Left lung (tissue), 10 donors: ENCODE data around the gene RCAN3. TPM values are rescaled to one million over a fixed set of nuclear protein-coding genes. Genes with fewer than 3 reads are reported as not detected.

Experiments used
- ATAC-seq: fragments of 200-7000 bp; cut with Tn5 transposase; one replicate; pipeline ENCODE4 v1.9.1; 2020; ENCODE audit warnings: moderate library complexity
- DNase-seq, 4 donors: peaks; one replicate each; pipeline ENCODE4 v3.0.0-alpha.2; 2013 to 2020
- H3K27ac ChIP-seq, 2 donors: fragments of 200-600 bp; sonication (generic) in 1 of 2; one replicate each; pipeline versions ENCODE4 v1.5.0 to v1.8.0; 2020 to 2021
- H3K27me3 ChIP-seq, 2 donors: fragments of 200-600 bp; sonication (generic) in 1 of 2; one replicate each; pipeline versions ENCODE4 v1.5.0 to v1.8.0; 2020 to 2021
- H3K36me3 ChIP-seq, 2 donors: fragments of 200-600 bp; sonication (generic) in 1 of 2; one replicate each; pipeline versions ENCODE4 v1.5.0 to v1.8.0; 2020 to 2021
- H3K4me1 ChIP-seq, 2 donors: fragments of 200-600 bp; one replicate each; pipeline ENCODE4 v1.8.0; 2021
- H3K4me3 ChIP-seq, 2 donors: fragments of 200-600 bp; sonication (generic) in 1 of 2; one replicate each; pipeline versions ENCODE4 v1.5.0 to v1.8.0; 2020 to 2021; ENCODE audit warnings: mild to moderate bottlenecking in 1 of 2
- H3K9me3 ChIP-seq, 2 donors: fragments of 200-600 bp; sonication (generic) in 1 of 2; one replicate each; pipeline versions ENCODE4 v1.5.0 to v1.8.0; 2020 to 2021
- intact Hi-C, 2 donors: fragments of 100-400 bp; cut with DNase I; formaldehyde crosslinking; loops; one replicate each; pipeline versions ENCODE4 v1.11.2 to v1.14.2; 2022
- polyA plus RNA-seq, 6 donors: library from polyadenylated mRNA; unstranded; fragments of 120-200 nt; gene quantifications; one replicate each; pipeline ENCODE4 v1.2.1, GENCODE V29; 2013; ENCODE audit not compliant: insufficient read length in 6 of 6
- total RNA-seq, 2 donors: library from RNA; stranded (reverse); fragmentation: NEBNext Ultra II Directional; extraction: Animal tissue kit (Norgen Biotek cat#: 25700); gene quantifications; one replicate each; pipeline ENCODE4 v1.2.1, GENCODE V29; 2021
- TF ChIP-seq, protein P1 (sequence below), 2 donors: fragments of 200-600 bp; sonication (generic) in 1 of 2; IDR thresholded peaks; one replicate each; pipeline versions ENCODE4 v1.5.0 to v1.8.0; 2021; ENCODE audit warnings: antibody characterized with exemption in 2 of 2
- donor health status: DM: no; HTN: yes; CAD: no.
- donor health status: DM: no; HTN: no; CAD: no.

Gene RCAN3
- total and polyA plus RNA-seq, 8 donors, result 8.1 to 15.1 (median 10.9) TPM

GRCh38 chr1:24556414-24556795 is 53.8 kb downstream of the RCAN3 start:
- TF ChIP-seq, protein P1, sequence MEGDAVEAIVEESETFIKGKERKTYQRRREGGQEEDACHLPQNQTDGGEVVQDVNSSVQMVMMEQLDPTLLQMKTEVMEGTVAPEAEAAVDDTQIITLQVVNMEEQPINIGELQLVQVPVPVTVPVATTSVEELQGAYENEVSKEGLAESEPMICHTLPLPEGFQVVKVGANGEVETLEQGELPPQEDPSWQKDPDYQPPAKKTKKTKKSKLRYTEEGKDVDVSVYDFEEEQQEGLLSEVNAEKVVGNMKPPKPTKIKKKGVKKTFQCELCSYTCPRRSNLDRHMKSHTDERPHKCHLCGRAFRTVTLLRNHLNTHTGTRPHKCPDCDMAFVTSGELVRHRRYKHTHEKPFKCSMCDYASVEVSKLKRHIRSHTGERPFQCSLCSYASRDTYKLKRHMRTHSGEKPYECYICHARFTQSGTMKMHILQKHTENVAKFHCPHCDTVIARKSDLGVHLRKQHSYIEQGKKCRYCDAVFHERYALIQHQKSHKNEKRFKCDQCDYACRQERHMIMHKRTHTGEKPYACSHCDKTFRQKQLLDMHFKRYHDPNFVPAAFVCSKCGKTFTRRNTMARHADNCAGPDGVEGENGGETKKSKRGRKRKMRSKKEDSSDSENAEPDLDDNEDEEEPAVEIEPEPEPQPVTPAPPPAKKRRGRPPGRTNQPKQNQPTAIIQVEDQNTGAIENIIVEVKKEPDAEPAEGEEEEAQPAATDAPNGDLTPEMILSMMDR (IDR thresholded peaks at IDR 0.05), result no peak
- Histone ChIP-seq H3K36me3 (no peaks in the 10 kb centered on the region), H3K4me1 (peaks cover 5 to 27% of the 10 kb centered on the region in 2 donors), H3K27me3 (peaks cover 11 to 53% of the 10 kb centered on the region in 2 donors), H3K4me3 (peak overlapping the region; percentile 21 to 30), H3K27ac (no peak overlapping the region), H3K9me3 (no peaks in the 10 kb centered on the region)
- ATAC-seq (no peak), DNase-seq (no peak)
- intact Hi-C loops, result no loop called here

DNA sequence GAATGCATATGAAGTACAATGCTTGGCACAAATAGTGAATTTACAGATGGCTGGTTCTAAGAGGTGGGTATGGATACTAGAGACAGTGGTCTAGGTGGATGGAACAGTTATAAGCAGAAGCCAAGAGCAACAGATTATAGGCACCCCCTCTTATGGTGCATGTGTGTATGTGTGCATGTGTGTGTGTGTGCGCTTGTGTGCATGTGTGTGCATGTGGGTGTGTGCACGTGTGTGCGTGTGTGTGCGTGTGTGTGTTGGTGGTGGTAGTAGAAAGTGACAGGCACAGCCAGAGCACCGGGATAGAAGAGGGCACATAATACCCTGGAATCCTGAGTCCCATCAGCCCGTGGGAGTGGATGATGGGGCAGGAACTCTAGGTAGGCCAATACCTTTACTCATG is 54.6 kb downstream of the RCAN3 start:
- H3K9me3 ChIP-seq, result no peaks in the 10 kb centered on the region
- no peak overlapping the region for H3K4me3 ChIP-seq
- DNase-seq (no peak), ATAC-seq (no peak)
- peaks cover 5 to 27% of the 10 kb centered on the region in 2 donors for H3K4me1 ChIP-seq
- H3K27me3 ChIP-seq, result peaks cover 11 to 50% of the 10 kb centered on the region in 2 donors
- no peaks in the 10 kb centered on the region for H3K36me3 ChIP-seq
- TF ChIP-seq, protein P1 (IDR thresholded peaks at IDR 0.05), result no peak
- H3K27ac ChIP-seq, result no peak overlapping the region
- intact Hi-C loops, result no loop called here

DNA sequence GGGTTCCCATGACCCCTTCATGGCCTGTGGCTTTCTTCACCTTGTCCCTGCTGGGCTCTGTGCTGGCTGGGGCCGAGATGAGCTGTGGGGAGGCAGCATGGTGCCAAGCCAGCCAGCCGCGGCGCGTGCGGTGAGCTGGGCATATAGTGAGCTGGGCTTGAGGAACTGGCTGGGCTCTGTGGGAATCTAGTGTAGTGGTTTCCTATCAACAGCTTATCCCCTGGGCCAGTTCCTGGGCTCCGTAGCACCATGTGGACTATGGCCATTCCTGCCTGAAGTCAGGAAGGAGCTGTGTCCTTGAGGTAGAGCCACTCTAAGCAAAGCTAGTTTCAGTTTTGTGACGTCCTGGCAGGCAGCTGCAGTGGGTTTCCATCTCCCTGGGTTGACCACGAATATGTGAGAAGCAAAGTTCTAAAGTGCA is 55.1 kb downstream of the RCAN3 start:
- intact Hi-C loops, result no loop called here
- DNase-seq (no peak), ATAC-seq (no peak)
- Histone ChIP-seq H3K27me3 (peaks cover 11 to 55% of the 10 kb centered on the region in 2 donors), H3K36me3 (no peaks in the 10 kb centered on the region), H3K4me3 (no peak overlapping the region), H3K9me3 (no peaks in the 10 kb centered on the region), H3K27ac (no peak overlapping the region), H3K4me1 (peaks cover 5 to 27% of the 10 kb centered on the region in 2 donors)
- TF ChIP-seq, protein P1 (IDR thresholded peaks at IDR 0.05), result no peak

DNA sequence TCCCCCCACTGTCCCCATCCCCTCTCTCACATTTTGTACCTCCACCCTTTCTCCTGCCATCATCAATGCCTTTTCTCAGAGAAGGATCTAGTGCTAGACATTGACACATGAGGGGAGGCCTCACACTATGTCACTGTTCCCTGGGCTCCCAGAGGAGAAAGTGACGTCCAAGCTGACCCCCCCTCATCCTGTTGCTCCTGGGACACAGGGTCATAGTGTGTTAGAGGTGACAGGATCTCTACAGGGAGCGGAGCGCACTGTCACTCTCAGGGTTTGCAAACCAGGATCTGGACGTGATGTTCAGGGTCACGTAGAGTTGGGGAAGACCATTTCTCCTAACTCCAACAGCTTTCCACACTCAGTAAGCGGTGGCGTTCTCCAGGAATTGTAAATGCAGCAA is 55.8 kb downstream of the RCAN3 start:
- Histone ChIP-seq H3K27me3 (peaks cover 11 to 57% of the 10 kb centered on the region in 2 donors), H3K4me1 (peaks cover 5 to 27% of the 10 kb centered on the region in 2 donors), H3K4me3 (no peak overlapping the region), H3K36me3 (no peaks in the 10 kb centered on the region), H3K27ac (no peak overlapping the region), H3K9me3 (no peaks in the 10 kb centered on the region)
- intact Hi-C loops, result no loop called here
- DNase-seq (no peak), ATAC-seq (no peak)
- TF ChIP-seq, protein P1 (IDR thresholded peaks at IDR 0.05), result no peak

GRCh38 chr1:24558902-24559791 is 56.5 kb downstream of the RCAN3 start:
- no peak overlapping the region for H3K4me3 ChIP-seq
- H3K9me3 ChIP-seq, result no peaks in the 10 kb centered on the region
- no peak overlapping the region for H3K27ac ChIP-seq
- H3K27me3 ChIP-seq, result peaks cover 11 to 52% of the 10 kb centered on the region in 2 donors
- ATAC-seq (peak; percentile 74), DNase-seq (peak in 2 of 4 donors; percentile 61 to 72)
- TF ChIP-seq, protein P1 (IDR thresholded peaks at IDR 0.05), result no peak
- intact Hi-C loops, result no loop called here
- peaks cover 5 to 27% of the 10 kb centered on the region in 2 donors for H3K4me1 ChIP-seq
- no peaks in the 10 kb centered on the region for H3K36me3 ChIP-seq
